Skeletal muscle satellite cell (primary cell): ENCODE data around the gene AP3S1.
"Not testable (repeated sequence)": the region's sequence is repeated elsewhere in the genome, so short reads cannot be mapped to it uniquely, and the experiment has no call there.

ENCODE experiments used
- H3K27me3 ChIP-seq: 2 replicates; pipeline ENCODE4 v1.7.0; 2013; ENCODE audit warnings: low read length; ENCODE audit not compliant: control insufficient read depth, insufficient read depth
- H3K36me3 ChIP-seq: 2 replicates; pipeline ENCODE4 v1.7.0; 2013; ENCODE audit warnings: mild to moderate bottlenecking, control low read depth, low read length; ENCODE audit not compliant: insufficient read depth
- H3K4me1 ChIP-seq: 2 replicates; pipeline ENCODE4 v1.7.0; 2013; ENCODE audit warnings: low read length; ENCODE audit not compliant: control insufficient read depth, insufficient read depth
- H3K4me2 ChIP-seq: 2 replicates; pipeline ENCODE4 v1.7.0; 2013; ENCODE audit warnings: mild to moderate bottlenecking, low read length
- H3K4me3 ChIP-seq: 2 replicates; pipeline ENCODE4 v1.7.0; 2013; ENCODE audit warnings: low read length
- H3K9ac ChIP-seq: 2 replicates; pipeline ENCODE4 v1.7.0; 2013; ENCODE audit warnings: mild to moderate bottlenecking, low read depth, low read length, moderate library complexity
- H3K9me3 ChIP-seq: replicated peaks from 2 replicates; pipeline ENCODE4 v1.7.0; 2013; ENCODE audit warnings: mild to moderate bottlenecking, control low read depth, low read length

AP3S1 gene

GRCh38 chr5:115882434-115882833 is 40.7 kb downstream of the AP3S1 start:
- not testable (repeated sequence) for H3K4me3 ChIP-seq, H3K9me3 ChIP-seq, H3K27me3 ChIP-seq, H3K36me3 ChIP-seq, H3K4me2 ChIP-seq, H3K4me1 ChIP-seq, H3K9ac ChIP-seq

GRCh38 chr5:115884704-115885103 is 43.0 kb downstream of the AP3S1 start:
- Histone ChIP-seq H3K9ac (no peak overlapping the region), H3K36me3 (peaks cover 5% of the 10 kb centered on the region), H3K4me1 (peaks cover 3% of the 10 kb centered on the region), H3K4me2 (no peak overlapping the region), H3K27me3 (no peaks in the 10 kb centered on the region), H3K9me3 (no peaks in the 10 kb centered on the region), H3K4me3 (no peak overlapping the region)

GRCh38 chr5:115885208-115885607 is 43.5 kb downstream of the AP3S1 start:
- H3K4me1 ChIP-seq, H3K9ac ChIP-seq, H3K4me2 ChIP-seq, H3K27me3 ChIP-seq, H3K4me3 ChIP-seq, H3K36me3 ChIP-seq, H3K9me3 ChIP-seq: not testable (repeated sequence)

GRCh38 chr5:115888027-115888426 is 46.3 kb downstream of the AP3S1 start:
- Histone ChIP-seq H3K36me3 (peaks cover 5% of the 10 kb centered on the region), H3K9ac (no peak overlapping the region), H3K9me3 (no peaks in the 10 kb centered on the region), H3K4me3 (no peak overlapping the region), H3K27me3 (no peaks in the 10 kb centered on the region), H3K4me1 (peaks cover 3% of the 10 kb centered on the region), H3K4me2 (no peak overlapping the region)

- H3K4me2 ChIP-seq = no peak overlapping the region
Observed at GRCh38 chr5:115892021-115892420, 50.3 kb downstream of the AP3S1 start.

GRCh38 chr5:115894342-115894741 is 52.6 kb downstream of the AP3S1 start:
- Histone ChIP-seq H3K4me1 (peaks cover 19% of the 10 kb centered on the region), H3K9ac (no peak overlapping the region), H3K9me3 (no peaks in the 10 kb centered on the region), H3K4me2 (no peak overlapping the region), H3K36me3 (no peaks in the 10 kb centered on the region), H3K27me3 (no peaks in the 10 kb centered on the region), H3K4me3 (no peak overlapping the region)

More at GRCh38 chr5:115892021-115892420, 50.3 kb downstream of the AP3S1 start:
- Histone ChIP-seq H3K9me3 (no peaks in the 10 kb centered on the region), H3K27me3 (no peaks in the 10 kb centered on the region), H3K4me3 (no peak overlapping the region), H3K36me3 (no peaks in the 10 kb centered on the region), H3K9ac (no peak overlapping the region), H3K4me1 (peaks cover 12% of the 10 kb centered on the region)

GRCh38 chr5:115895821-115896220 is 54.1 kb downstream of the AP3S1 start:
- H3K4me3 ChIP-seq = peak overlapping the region; percentile 48
- peak overlapping the region; percentile 66 for H3K4me2 ChIP-seq

GRCh38 chr5:115898656-115899055 is 56.9 kb downstream of the AP3S1 start:
- H3K36me3 ChIP-seq = peaks cover 6% of the 10 kb centered on the region
- H3K4me3 ChIP-seq = no peak overlapping the region
- no peak overlapping the region for H3K4me2 ChIP-seq
- H3K27me3 ChIP-seq = no peaks in the 10 kb centered on the region
- no peak overlapping the region for H3K9ac ChIP-seq
- peaks cover 19% of the 10 kb centered on the region for H3K4me1 ChIP-seq
- H3K9me3 ChIP-seq = no peaks in the 10 kb centered on the region

More at GRCh38 chr5:115895821-115896220, 54.1 kb downstream of the AP3S1 start:
- Histone ChIP-seq H3K27me3 (no peaks in the 10 kb centered on the region), H3K9me3 (no peaks in the 10 kb centered on the region), H3K9ac (no peak overlapping the region), H3K36me3 (peaks cover 3% of the 10 kb centered on the region), H3K4me1 (peaks cover 19% of the 10 kb centered on the region)

GRCh38 chr5:115907177-115907576 is 65.4 kb downstream of the AP3S1 start:
- no peaks in the 10 kb centered on the region for H3K4me1 ChIP-seq
- no peaks in the 10 kb centered on the region for H3K36me3 ChIP-seq
- H3K9me3 ChIP-seq = no peaks in the 10 kb centered on the region
- no peak overlapping the region for H3K9ac ChIP-seq
- no peaks in the 10 kb centered on the region for H3K27me3 ChIP-seq
- no peak overlapping the region for H3K4me2 ChIP-seq
- H3K4me3 ChIP-seq = no peak overlapping the region

GRCh38 chr5:115913623-115914400 is 72.1 kb downstream of the AP3S1 start:
- not testable (repeated sequence) for H3K4me3 ChIP-seq, H3K4me1 ChIP-seq, H3K27me3 ChIP-seq, H3K9me3 ChIP-seq, H3K36me3 ChIP-seq, H3K4me2 ChIP-seq, H3K9ac ChIP-seq

GRCh38 chr5:115920171-115920725 is 78.5 kb downstream of the AP3S1 start:
- Histone ChIP-seq H3K4me3 (no peak overlapping the region), H3K9me3 (no peaks in the 10 kb centered on the region), H3K27me3 (no peaks in the 10 kb centered on the region), H3K36me3 (peaks cover 7% of the 10 kb centered on the region), H3K4me2 (no peak overlapping the region), H3K4me1 (no peaks in the 10 kb centered on the region), H3K9ac (no peak overlapping the region)
